K562 (cell line): Measurements from ENCODE around the gene BATF. TPM values are rescaled to one million over a fixed set of nuclear protein-coding genes. Genes with fewer than 3 reads are reported as not detected.

Experiments used
- ATAC-seq: fragments of 200-7000 bp; cut with Tn5 transposase; 3 replicates; pipeline ENCODE4 v1.9.1; 2020; ENCODE audit warnings: moderate library complexity
- BruUV-seq: library from RNA; stranded (reverse); fragments of 400-500 nt; replicated peaks from 2 replicates; lab custom pipeline; 2021; lab: Mats Ljungman, UMichigan
- CTCF ChIA-PET: fragments of 300-600 bp; formaldehyde crosslinking; extraction: SDS; loops from one replicate; lab custom pipeline; 2021; ENCODE audit warnings: low intra/inter-chr PET ratio; lab: Yijun Ruan, JAX
- POLR2A ChIA-PET: fragments of 300-600, 350-650 bp; sonication (Branson Sonifier 250); formaldehyde crosslinking; extraction: SDS; loops from one replicate; lab custom pipeline; 2021; ENCODE audit warnings: antibody characterized with exemption, inconsistent platforms; lab: Yijun Ruan, JAX
- DNase-seq, 4 experiments: peaks; one replicate each; pipeline versions ENCODE4 v3.0.0 to v3.0.0-alpha.2; 2011 to 2018; ENCODE audit warnings: low spot score in 3 of 4, mixed read lengths in 3 of 4; ENCODE audit errors: extremely low read depth in 1 of 4
- FAIRE-seq: peaks from 2 replicates; lab custom pipeline; 2011; peaks lifted over from hg19 to GRCh38; lab: Jason Lieb, UNC
- H2AFZ ChIP-seq: 2 replicates; pipeline ENCODE4 v1.6.0; 2011; ENCODE audit warnings: low read depth, low read length, control low read depth, inconsistent platforms
- H3K27ac ChIP-seq: fragments of 200-600 bp; 3 replicates; pipeline ENCODE4 v1.8.0; 2011; ENCODE audit warnings: low read depth, mild to moderate bottlenecking, control low read depth, inconsistent platforms, low read length, moderate library complexity, mixed read lengths; ENCODE audit errors: extremely low read depth
- H3K27me3 ChIP-seq, 2 experiments: fragments of 300-600 bp in 1 of 2; 2 replicates in 1 of 2; 3 replicates in 1 of 2; pipeline versions ENCODE4 v1.6.0 to v1.8.0; 2011; ENCODE audit warnings: inconsistent platforms in 2 of 2, low read length in 2 of 2, mild to moderate bottlenecking in 1 of 2, mixed read lengths in 1 of 2, moderate library complexity in 1 of 2; ENCODE audit not compliant: control insufficient read depth in 2 of 2, insufficient read depth in 2 of 2
- H3K36me3 ChIP-seq: fragments of 300-600 bp; 3 replicates; pipeline ENCODE4 v1.8.0; 2011; ENCODE audit warnings: mild to moderate bottlenecking, low read length, inconsistent platforms; ENCODE audit not compliant: control insufficient read depth, insufficient read depth
- H3K4me1 ChIP-seq, 2 experiments: fragments of 200-600 bp in 1 of 2; replicated peaks in 1 of 2; 2 replicates in 1 of 2; 3 replicates in 1 of 2; pipeline versions ENCODE4 v1.5.1 to v1.8.0; 2011; ENCODE audit warnings: inconsistent platforms in 2 of 2, low read length in 2 of 2, mild to moderate bottlenecking in 1 of 2, mixed read lengths in 1 of 2, moderate library complexity in 1 of 2; ENCODE audit not compliant: control insufficient read depth in 2 of 2, insufficient read depth in 2 of 2
- H3K4me2 ChIP-seq: 2 replicates; pipeline ENCODE4 v1.6.1; 2011; ENCODE audit warnings: low read length, control low read depth, inconsistent platforms, mixed read lengths; ENCODE audit not compliant: insufficient read depth
- H3K4me3 ChIP-seq: fragments of 200-600 bp; sonication (generic), shearing (Covaris generic); 2 replicates; pipeline ENCODE4 v1.5.1; 2016; ENCODE audit warnings: control low read depth, inconsistent platforms
- H3K79me2 ChIP-seq: fragments of 200-600 bp; 3 replicates; pipeline ENCODE4 v1.8.0; 2011; ENCODE audit warnings: low read length, inconsistent platforms; ENCODE audit not compliant: control insufficient read depth, insufficient read depth
- H3K9ac ChIP-seq, 2 experiments: 2 replicates each; pipeline versions ENCODE4 v1.6.0 to v1.6.1; 2011; ENCODE audit warnings: low read depth in 2 of 2, low read length in 2 of 2, control low read depth in 1 of 2, inconsistent platforms in 1 of 2, mild to moderate bottlenecking in 1 of 2, mixed read lengths in 1 of 2; ENCODE audit not compliant: insufficient read depth in 1 of 2
- H3K9me1 ChIP-seq: one replicate; pipeline ENCODE4 v1.6.0; 2011; ENCODE audit warnings: inconsistent platforms, mild to moderate bottlenecking, low read length, moderate library complexity; ENCODE audit not compliant: control insufficient read depth, insufficient read depth
- H3K9me3 ChIP-seq: replicated peaks from 2 replicates; pipeline ENCODE4 v1.5.1; 2011; ENCODE audit warnings: low read depth, low read length, inconsistent platforms; ENCODE audit not compliant: control insufficient read depth, insufficient read depth
- H4K20me1 ChIP-seq: replicated peaks from 2 replicates; pipeline ENCODE4 v1.6.1; 2011; ENCODE audit warnings: low read length, inconsistent platforms, mixed read lengths; ENCODE audit not compliant: control insufficient read depth, insufficient read depth
- CSDE1 ChIP-seq, 2 experiments: fragments of 450-650 bp; IDR thresholded peaks; 2 replicates each; pipeline ENCODE4 v1.6.1; 2016; ENCODE audit warnings: mild to moderate bottlenecking in 1 of 2
- HDAC8 ChIP-seq: fragments of 450-650 bp; IDR thresholded peaks from 2 replicates; pipeline ENCODE4 v1.6.1; 2016; ENCODE audit warnings: mild to moderate bottlenecking, missing genetic modification characterization, moderate library complexity, missing compliant biosample characterization
- PHF20 ChIP-seq: fragments of 450-650 bp; IDR thresholded peaks from 2 replicates; pipeline ENCODE4 v1.6.1; 2018; ENCODE audit not compliant: partially characterized antibody
- TCF7 ChIP-seq: sonication (generic); IDR thresholded peaks from 2 replicates; pipeline ENCODE4 v1.6.1; 2016; ENCODE audit warnings: antibody characterized with exemption, borderline replicate concordance
- WGBS: fragments of 100-300 bp; shearing (Covaris generic); methylation state at CpG from one replicate; pipeline ENCODE4 v1.1.6; 2016; ENCODE audit warnings: low coverage, mixed read lengths; ENCODE audit not compliant: insufficient coverage; ENCODE audit errors: missing lambda C conversion rate; 5-methylcytosine and 5-hydroxymethylcytosine counted together
- in situ Hi-C: fragments of 300-500 bp; cut with MboI; formaldehyde crosslinking; loops from 4 replicates; pipeline ENCODE4 v1.15.0; 2018; ENCODE audit warnings: inconsistent platforms, mixed read lengths
- intact Hi-C: fragments of 100-400 bp; cut with micrococcal nuclease; formaldehyde crosslinking; loops from 2 replicates; pipeline ENCODE4 v1.14.2; 2022
- polyA plus RNA-seq, 8 experiments: library from polyadenylated mRNA; depleted of rRNA in 4 of 8; stranded (reverse) in 5 of 8; unstranded in 3 of 8; fragments of >200 nt; fragmentation: Nextera tagmentation in 2 of 8; fragmentation: Illumina TruSeq in 1 of 8; extraction: Ambion mirVana in 2 of 8; extraction: Trizol in 1 of 8; gene quantifications; 2 replicates each; pipeline versions ENCODE4 v1.2.1 to v1.2.3, GENCODE V29; 2011 to 2014; ENCODE audit warnings: inconsistent platforms in 1 of 8, missing spikeins in 1 of 8
- total RNA-seq, 7 experiments: library from RNA; depleted of rRNA in 6 of 7; stranded (reverse); fragments of >200 nt in 6 of 7; fragmentation: Illumina TruSeq in 2 of 7; extraction: Trizol in 2 of 7; gene quantifications; 2 replicates each; pipeline versions ENCODE4 v1.2.1 to v1.2.3, GENCODE V29; 2011 to 2021; ENCODE audit warnings: low replicate concordance in 1 of 7
- TF ChIP-seq, protein P1 (sequence below): sonication (generic); formaldehyde crosslinking; IDR thresholded peaks from 2 replicates; pipeline ENCODE4 v1.8.0; 2022; ENCODE audit warnings: mild to moderate bottlenecking, low read depth, missing genetic modification reagents
- TF ChIP-seq, protein P2 (sequence below), 2 experiments: fragments of 250-450 bp in 1 of 2; fragments of 450-650 bp in 1 of 2; sonication (Bioruptor Pico) in 1 of 2; IDR thresholded peaks; 2 replicates each; pipeline versions ENCODE4 v1.6.1 to v1.8.0; 2016 to 2021; ENCODE audit warnings: mild to moderate bottlenecking in 2 of 2, moderate library complexity in 2 of 2, missing compliant biosample characterization in 1 of 2, missing genetic modification characterization in 1 of 2
- TF ChIP-seq, protein P3 (sequence below): fragments of 250-450 bp; sonication (Bioruptor Pico); IDR thresholded peaks from 2 replicates; pipeline ENCODE4 v1.8.0; 2021; ENCODE audit warnings: moderate library complexity, mild to moderate bottlenecking, inconsistent platforms

The BATF gene
- total and polyA plus RNA-seq, 9 of the 15 experiments (the other 6 are each of a cell fraction or from before 2014, with no cell fraction given) = 0.13 to 2.1 (median 0.55) TPM; not detected in 2

DNA sequence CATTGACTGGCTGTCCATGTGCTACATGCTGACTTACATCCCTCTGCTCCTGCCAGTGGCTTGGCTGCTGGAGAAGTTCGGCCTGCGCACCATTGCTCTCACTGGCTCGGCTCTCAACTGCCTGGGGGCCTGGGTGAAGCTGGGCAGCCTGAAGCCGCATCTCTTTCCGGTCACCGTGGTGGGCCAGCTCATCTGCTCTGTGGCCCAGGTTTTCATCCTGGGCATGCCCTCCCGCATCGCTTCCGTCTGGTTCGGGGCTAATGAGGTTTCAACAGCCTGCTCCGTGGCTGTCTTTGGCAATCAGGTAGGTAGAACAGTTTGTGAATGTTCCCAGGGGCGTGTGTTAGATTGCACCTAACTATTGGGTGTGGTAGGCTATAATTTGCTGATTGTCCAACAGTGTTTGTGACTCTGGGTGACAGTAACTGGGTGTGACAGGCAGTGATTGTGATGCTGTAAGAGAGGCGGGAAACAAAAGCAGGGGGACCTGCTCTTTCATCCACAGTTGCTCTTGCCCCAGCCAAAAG is 57.1 kb downstream of the BATF start (continued):
- TF ChIP-seq, protein P1, sequence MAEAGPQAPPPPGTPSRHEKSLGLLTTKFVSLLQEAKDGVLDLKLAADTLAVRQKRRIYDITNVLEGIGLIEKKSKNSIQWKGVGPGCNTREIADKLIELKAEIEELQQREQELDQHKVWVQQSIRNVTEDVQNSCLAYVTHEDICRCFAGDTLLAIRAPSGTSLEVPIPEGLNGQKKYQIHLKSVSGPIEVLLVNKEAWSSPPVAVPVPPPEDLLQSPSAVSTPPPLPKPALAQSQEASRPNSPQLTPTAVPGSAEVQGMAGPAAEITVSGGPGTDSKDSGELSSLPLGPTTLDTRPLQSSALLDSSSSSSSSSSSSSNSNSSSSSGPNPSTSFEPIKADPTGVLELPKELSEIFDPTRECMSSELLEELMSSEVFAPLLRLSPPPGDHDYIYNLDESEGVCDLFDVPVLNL = no peak
- TF ChIP-seq CSDE1 (IDR thresholded peaks at IDR 0.05) = no peak
- TF ChIP-seq, protein P2, sequence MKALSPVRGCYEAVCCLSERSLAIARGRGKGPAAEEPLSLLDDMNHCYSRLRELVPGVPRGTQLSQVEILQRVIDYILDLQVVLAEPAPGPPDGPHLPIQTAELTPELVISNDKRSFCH (CRISPR knock-in tag; IDR thresholded peaks at IDR 0.05) = no peak
- TF ChIP-seq, protein P2 (tag; IDR thresholded peaks at IDR 0.05) = no peak
- TF ChIP-seq, protein P3, sequence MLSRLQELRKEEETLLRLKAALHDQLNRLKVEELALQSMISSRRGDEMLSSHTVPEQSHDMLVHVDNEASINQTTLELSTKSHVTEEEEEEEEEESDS (CRISPR knock-in tag) = no peak

DNA sequence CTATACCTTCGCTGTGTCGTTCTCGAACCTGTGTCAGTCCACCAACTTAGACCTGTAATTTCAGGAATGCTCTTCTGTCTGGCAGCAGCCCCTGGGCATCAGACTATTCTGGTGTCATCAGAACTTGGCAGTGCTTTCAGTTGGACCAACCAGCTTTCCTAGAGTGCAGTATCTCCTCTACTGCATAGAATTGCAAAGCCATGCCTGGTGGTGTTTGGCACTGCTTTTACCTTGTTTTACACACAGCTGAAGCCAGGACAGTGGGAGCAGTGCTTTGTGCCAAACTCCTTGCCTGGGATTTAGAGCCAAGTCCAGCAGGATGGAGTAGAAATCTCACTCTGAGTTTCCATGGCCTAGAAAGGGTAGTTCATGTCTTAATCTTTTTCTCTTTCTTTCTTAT is 57.6 kb downstream of the BATF start:
- Histone ChIP-seq H3K36me3 (no peaks in the 10 kb centered on the region), H3K9me1 (no peaks in the 10 kb centered on the region), H3K9ac (no peak overlapping the region), H3K4me1 (peaks cover 0 to 14% of the 10 kb centered on the region in 2 experiments; a peak in 2 of 5 replicates), H4K20me1 (no peaks in the 10 kb centered on the region), H3K9me3 (no peaks in the 10 kb centered on the region), H3K4me3 (no peak overlapping the region), H2AFZ (no peak overlapping the region), H3K27me3 (peaks cover 1 to 30% of the 10 kb centered on the region in 2 experiments; a peak in 4 of 5 replicates), H3K27ac (no peak overlapping the region), H3K79me2 (no peaks in the 10 kb centered on the region), H3K4me2 (no peak overlapping the region)
- no peak for DNase-seq
- POLR2A ChIA-PET = no interaction called here
- intact Hi-C loops (loop anchor here (5.0 kb wide), 1 partner anchor 402 kb away; the partner anchor contains the start of gene TGFB3), in situ Hi-C loops (loop anchor here (5.0 to 10.0 kb wide), 2 partner anchors 72 to 405 kb away; partner anchors contain the start of genes IFT43 and TGFB3)
- no peak for TF ChIP-seq TCF7
- no peak for TF ChIP-seq PHF20
- TF ChIP-seq HDAC8 (tag) = no peak
- 0% methylated on average over 3 of the region's 3 CpGs for WGBS
- no peak for FAIRE-seq
- no TSS peak for BruUV-seq
- CTCF ChIA-PET = interaction anchor here (1.3 kb wide), 1 partner anchor 75 kb away, joined by 3 read pairs; no protein-coding TSS in a partner anchor
- no peak for ATAC-seq
